Smooth muscle cell (in vitro differentiated cells): ENCODE data around the gene CHCHD3. TPM values are rescaled to one million over a fixed set of nuclear protein-coding genes. Genes with fewer than 3 reads are reported as not detected.

Experiments used
- DNase-seq: peaks from one replicate; lab custom pipeline; 2025; ENCODE audit not compliant: unreplicated experiment; lab: John Stamatoyannopoulos, UW
- H2AFZ ChIP-seq: fragments of 200-600 bp; sonication (generic); 2 replicates; pipeline ENCODE4 v1.6.0; 2016; ENCODE audit warnings: antibody characterized with exemption, low read depth, mild to moderate bottlenecking
- H3F3A ChIP-seq: fragments of 200-600 bp; sonication (generic); 2 replicates; pipeline ENCODE4 v1.6.0; 2017; ENCODE audit warnings: antibody characterized with exemption, low read depth
- H3K27ac ChIP-seq: fragments of 200-600 bp; sonication (generic); 2 replicates; pipeline ENCODE4 v1.5.1; 2016; ENCODE audit warnings: low read depth, mild to moderate bottlenecking
- H3K27me3 ChIP-seq: fragments of 200-600 bp; sonication (generic); 2 replicates; pipeline ENCODE4 v1.6.1; 2016; ENCODE audit warnings: low read depth, mild to moderate bottlenecking
- H3K36me3 ChIP-seq: fragments of 200-600 bp; sonication (generic); 2 replicates; pipeline ENCODE4 v1.5.1; 2016; ENCODE audit warnings: low read depth
- H3K4me1 ChIP-seq: fragments of 200-600 bp; sonication (generic); 2 replicates; pipeline ENCODE4 v1.5.1; 2016; ENCODE audit warnings: low read depth
- H3K4me2 ChIP-seq: fragments of 200-600 bp; sonication (generic); 2 replicates; pipeline ENCODE4 v1.6.0; 2016; ENCODE audit warnings: mild to moderate bottlenecking
- H3K4me3 ChIP-seq: fragments of 200-600 bp; sonication (generic); 2 replicates; pipeline ENCODE4 v1.5.1; 2016; ENCODE audit warnings: mild to moderate bottlenecking
- H3K79me2 ChIP-seq: fragments of 200-600 bp; sonication (generic); 2 replicates; pipeline ENCODE4 v1.6.0; 2016; ENCODE audit warnings: low read depth, mild to moderate bottlenecking
- H3K9ac ChIP-seq: fragments of 200-600 bp; sonication (generic); 2 replicates; pipeline ENCODE4 v1.6.0; 2016; ENCODE audit warnings: low read depth
- H3K9me3 ChIP-seq: fragments of 200-600 bp; sonication (generic); replicated peaks from 2 replicates; pipeline ENCODE4 v1.5.1; 2016; ENCODE audit warnings: low read depth
- H4K20me1 ChIP-seq: fragments of 200-600 bp; sonication (generic); 2 replicates; pipeline ENCODE4 v1.6.0; 2016; ENCODE audit warnings: low read depth
- WGBS: methylation state at CpG from one replicate; pipeline ENCODE4 v1.1.7; 2016; ENCODE audit warnings: low lambda C conversion rate; 5-methylcytosine and 5-hydroxymethylcytosine counted together
- polyA plus RNA-seq: library from polyadenylated mRNA; unstranded; fragments of >200 nt; fragmentation: Nextera tagmentation; extraction: Ambion mirVana; gene quantifications from 2 replicates; pipeline ENCODE4 v1.2.1, GENCODE V29; 2016
- total RNA-seq: library from RNA; depleted of rRNA; stranded (reverse); fragments of >200 nt; gene quantifications from 2 replicates; pipeline ENCODE4 v1.2.3, GENCODE V29; 2014
- TF ChIP-seq, protein P1 (sequence below): fragments of 200-600 bp; sonication (generic); IDR thresholded peaks from 2 replicates; pipeline ENCODE4 v1.5.1; 2017; ENCODE audit warnings: borderline replicate concordance, mild to moderate bottlenecking, antibody characterized with exemption; ENCODE audit not compliant: insufficient read depth, poor library complexity, severe bottlenecking

CHCHD3 gene
- total and polyA plus RNA-seq, 2 experiments from 2014 or later, result 49.8 to 59.2 TPM

DNA sequence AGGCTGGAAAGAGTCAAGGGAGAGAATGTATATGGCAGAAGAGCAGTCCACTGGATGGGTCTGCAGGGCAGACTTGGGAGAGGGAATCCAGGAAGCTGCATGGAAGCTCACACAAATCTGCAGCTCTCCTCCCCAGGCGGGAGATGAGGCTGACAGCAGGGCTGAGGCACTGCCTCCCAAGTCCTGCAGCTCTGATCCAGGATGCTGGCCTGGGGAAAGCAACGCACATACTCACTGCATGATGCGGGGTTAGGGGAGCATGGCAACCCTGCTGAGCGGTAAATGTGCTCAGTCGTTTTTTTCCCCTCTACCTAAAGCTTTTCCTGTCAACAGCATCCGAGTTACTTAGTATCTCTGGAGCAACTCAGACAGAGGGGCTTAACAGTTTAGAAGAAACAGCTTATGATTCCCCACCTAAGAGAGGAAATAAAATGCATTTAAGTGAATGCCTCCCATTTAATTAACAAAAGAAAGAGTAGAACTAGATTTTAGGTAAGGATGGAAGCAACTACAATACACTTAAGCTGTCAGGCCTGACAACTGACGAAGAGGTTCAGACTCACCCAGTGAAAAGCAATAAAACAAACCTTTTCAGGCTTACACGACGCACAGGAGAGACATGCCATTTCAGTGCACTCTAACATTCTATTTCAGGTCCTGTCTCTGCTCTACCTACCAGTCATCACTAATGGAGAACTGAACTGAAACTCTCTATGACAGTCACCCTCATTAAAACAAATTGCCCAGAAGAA lies 37.0 kb downstream of the CHCHD3 start:
- Histone ChIP-seq H3K9ac (no peak overlapping the region), H3K79me2 (peaks cover 71% of the 10 kb centered on the region), H3F3A (no peaks in the 10 kb centered on the region), H3K27me3 (no peaks in the 10 kb centered on the region), H3K4me3 (no peak overlapping the region), H3K4me1 (no peaks in the 10 kb centered on the region), H3K36me3 (no peaks in the 10 kb centered on the region), H4K20me1 (peaks cover 89% of the 10 kb centered on the region), H2AFZ (no peak overlapping the region), H3K4me2 (no peak overlapping the region), H3K9me3 (no peaks in the 10 kb centered on the region), H3K27ac (no peak overlapping the region)
- DNase-seq, result no peak
- 58% methylated on average over 9 of the region's 9 CpGs for WGBS
- TF ChIP-seq, protein P1, sequence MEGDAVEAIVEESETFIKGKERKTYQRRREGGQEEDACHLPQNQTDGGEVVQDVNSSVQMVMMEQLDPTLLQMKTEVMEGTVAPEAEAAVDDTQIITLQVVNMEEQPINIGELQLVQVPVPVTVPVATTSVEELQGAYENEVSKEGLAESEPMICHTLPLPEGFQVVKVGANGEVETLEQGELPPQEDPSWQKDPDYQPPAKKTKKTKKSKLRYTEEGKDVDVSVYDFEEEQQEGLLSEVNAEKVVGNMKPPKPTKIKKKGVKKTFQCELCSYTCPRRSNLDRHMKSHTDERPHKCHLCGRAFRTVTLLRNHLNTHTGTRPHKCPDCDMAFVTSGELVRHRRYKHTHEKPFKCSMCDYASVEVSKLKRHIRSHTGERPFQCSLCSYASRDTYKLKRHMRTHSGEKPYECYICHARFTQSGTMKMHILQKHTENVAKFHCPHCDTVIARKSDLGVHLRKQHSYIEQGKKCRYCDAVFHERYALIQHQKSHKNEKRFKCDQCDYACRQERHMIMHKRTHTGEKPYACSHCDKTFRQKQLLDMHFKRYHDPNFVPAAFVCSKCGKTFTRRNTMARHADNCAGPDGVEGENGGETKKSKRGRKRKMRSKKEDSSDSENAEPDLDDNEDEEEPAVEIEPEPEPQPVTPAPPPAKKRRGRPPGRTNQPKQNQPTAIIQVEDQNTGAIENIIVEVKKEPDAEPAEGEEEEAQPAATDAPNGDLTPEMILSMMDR, result no peak

DNA sequence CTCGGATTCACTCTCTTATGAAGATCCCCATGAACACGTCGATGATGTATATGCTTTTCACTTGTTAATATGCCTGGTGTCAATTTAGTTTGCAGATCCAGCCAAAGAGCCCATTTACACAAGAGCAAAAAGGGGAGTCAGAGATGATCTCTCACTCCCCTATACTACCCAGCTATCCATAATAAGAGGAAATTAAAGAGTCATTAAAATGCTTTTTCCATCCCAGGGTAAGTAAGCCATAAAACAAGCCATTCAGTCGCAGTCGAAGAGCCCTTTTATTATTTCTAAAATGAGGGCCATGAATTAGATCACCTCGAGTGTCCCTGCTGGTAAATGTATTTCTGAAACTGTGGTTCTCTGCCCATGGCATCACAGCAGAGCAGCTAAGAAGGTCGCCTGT lies 41.2 kb downstream of the CHCHD3 start:
- H3K36me3 ChIP-seq, result no peaks in the 10 kb centered on the region
- 93% methylated on average over 7 of the region's 7 CpGs for WGBS
- no peak overlapping the region for H3K9ac ChIP-seq
- H3K4me2 ChIP-seq, result no peak overlapping the region
- H2AFZ ChIP-seq, result no peak overlapping the region
- H3K27me3 ChIP-seq, result no peaks in the 10 kb centered on the region
- H3F3A ChIP-seq, result no peaks in the 10 kb centered on the region
- H3K27ac ChIP-seq, result no peak overlapping the region
- TF ChIP-seq, protein P1, result no peak
- no peaks in the 10 kb centered on the region for H3K9me3 ChIP-seq
- no peaks in the 10 kb centered on the region for H3K4me1 ChIP-seq
- peaks cover 69% of the 10 kb centered on the region for H3K79me2 ChIP-seq
- H4K20me1 ChIP-seq, result peaks cover 85% of the 10 kb centered on the region
- H3K4me3 ChIP-seq, result no peak overlapping the region
- no peak for DNase-seq

DNA sequence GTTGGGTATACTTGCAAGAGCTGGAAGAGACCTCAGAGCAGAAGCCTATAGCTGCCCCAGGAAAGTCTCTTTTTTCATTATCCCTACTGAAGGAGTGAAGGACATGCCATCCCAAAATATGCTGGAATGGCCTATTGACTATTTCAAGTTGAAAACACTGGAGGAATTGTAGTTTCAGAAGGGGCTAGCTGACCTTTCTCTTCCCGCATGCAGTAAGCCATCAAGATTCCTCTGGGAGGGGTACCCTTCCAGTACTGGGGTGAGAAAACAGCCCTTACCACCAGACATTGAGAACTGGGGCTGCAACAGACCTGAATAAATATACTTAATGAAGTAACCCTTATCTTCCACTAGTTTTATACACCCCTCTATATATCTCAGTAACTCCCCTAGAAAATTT lies 41.7 kb downstream of the CHCHD3 start:
- H3K9ac ChIP-seq, result no peak overlapping the region
- no peak overlapping the region for H3K27ac ChIP-seq
- H3K79me2 ChIP-seq, result peaks cover 66% of the 10 kb centered on the region
- 89% methylated on average over 1 of the region's 1 CpG for WGBS
- H3K36me3 ChIP-seq, result no peaks in the 10 kb centered on the region
- TF ChIP-seq, protein P1, result no peak
- no peaks in the 10 kb centered on the region for H3K9me3 ChIP-seq
- no peak overlapping the region for H3K4me3 ChIP-seq
- H3K4me2 ChIP-seq, result no peak overlapping the region
- DNase-seq, result no peak
- H3K27me3 ChIP-seq, result no peaks in the 10 kb centered on the region
- H4K20me1 ChIP-seq, result peaks cover 82% of the 10 kb centered on the region
- H2AFZ ChIP-seq, result no peak overlapping the region
- no peaks in the 10 kb centered on the region for H3K4me1 ChIP-seq
- no peaks in the 10 kb centered on the region for H3F3A ChIP-seq

DNA sequence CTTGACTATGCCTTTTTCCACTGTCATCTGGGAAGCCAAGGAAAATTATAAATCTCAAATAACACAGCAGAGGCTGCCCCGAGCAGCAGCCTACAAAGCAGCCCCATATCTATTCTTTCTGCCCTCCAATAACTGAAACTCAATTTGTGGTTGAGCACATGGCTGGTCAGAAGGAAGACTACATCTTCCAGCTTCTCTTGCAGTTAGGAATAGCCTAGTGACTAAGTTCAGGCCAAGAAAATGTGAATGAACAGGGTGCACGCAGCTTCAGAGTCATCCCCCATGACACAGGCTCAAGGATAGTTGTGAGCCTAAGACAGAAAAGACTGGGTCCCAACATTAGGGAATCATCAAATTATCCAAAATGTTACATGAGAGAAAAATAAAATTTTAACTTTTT lies 42.3 kb downstream of the CHCHD3 start:
- TF ChIP-seq, protein P1, result no peak
- Histone ChIP-seq H3K4me2 (no peak overlapping the region), H3K27ac (no peak overlapping the region), H3K9ac (no peak overlapping the region), H3K4me1 (no peaks in the 10 kb centered on the region), H3K9me3 (no peaks in the 10 kb centered on the region), H3K79me2 (peaks cover 63% of the 10 kb centered on the region), H3K27me3 (no peaks in the 10 kb centered on the region), H4K20me1 (peaks cover 76% of the 10 kb centered on the region), H3K36me3 (no peaks in the 10 kb centered on the region), H3K4me3 (no peak overlapping the region), H2AFZ (no peak overlapping the region), H3F3A (no peaks in the 10 kb centered on the region)
- DNase-seq, result no peak
- 90% methylated on average over 2 of the region's 2 CpGs for WGBS
